HG03135 (cell line): ENCODE measurements around the gene SHISA9.

Experiments
- ATAC-seq: cut with Tn5 transposase; IDR thresholded peaks from one replicate; pipeline ENCODE4 v1.9.1; 2021; ENCODE audit warnings: mild to moderate bottlenecking, moderate library complexity; ENCODE audit not compliant: unreplicated experiment

Gene SHISA9

GRCh38 chr16:12942861-12943260 is 41.5 kb downstream of the SHISA9 start:
- ATAC-seq, result no peak

- no peak for ATAC-seq
These were observed 42.9 kb downstream of the SHISA9 start for GRCh38 chr16:12944300-12944699.

- no peak for ATAC-seq
These were observed 50.0 kb downstream of the SHISA9 start for GRCh38 chr16:12951392-12951791.

- ATAC-seq, result no peak
These were observed 50.6 kb downstream of the SHISA9 start for GRCh38 chr16:12951976-12952375.

- no peak for ATAC-seq
These were observed 57.0 kb downstream of the SHISA9 start for GRCh38 chr16:12958366-12958765.

- ATAC-seq, result no peak
These were observed 57.7 kb downstream of the SHISA9 start for GRCh38 chr16:12959072-12959471.

- ATAC-seq, result no peak
These were observed 60.2 kb downstream of the SHISA9 start for GRCh38 chr16:12961626-12962025.

GRCh38 chr16:12964461-12964860 is 63.1 kb downstream of the SHISA9 start:
- ATAC-seq, result no peak

GRCh38 chr16:12965274-12965804 is 63.9 kb downstream of the SHISA9 start:
- ATAC-seq, result no peak

GRCh38 chr16:12971241-12971640 is 69.8 kb downstream of the SHISA9 start:
- no peak for ATAC-seq

GRCh38 chr16:12972246-12972645 is 70.8 kb downstream of the SHISA9 start:
- no peak for ATAC-seq

GRCh38 chr16:12975766-12976165 is 74.4 kb downstream of the SHISA9 start:
- no peak for ATAC-seq

GRCh38 chr16:12976496-12976895 is 75.1 kb downstream of the SHISA9 start:
- ATAC-seq, result no peak

- no peak for ATAC-seq
These were observed 75.5 kb downstream of the SHISA9 start for GRCh38 chr16:12976936-12977335.

- no peak for ATAC-seq
These were observed 84.1 kb downstream of the SHISA9 start for GRCh38 chr16:12985516-12985915.

- no peak for ATAC-seq
These were observed 86.7 kb downstream of the SHISA9 start for GRCh38 chr16:12988071-12988470.

GRCh38 chr16:12992066-12992465 is 90.7 kb downstream of the SHISA9 start:
- ATAC-seq, result no peak

GRCh38 chr16:12994402-12994801 is 93.0 kb downstream of the SHISA9 start:
- no peak for ATAC-seq

GRCh38 chr16:12995721-12996372 is 94.4 kb downstream of the SHISA9 start:
- ATAC-seq, result no peak

GRCh38 chr16:12998361-12999085 is 97.1 kb downstream of the SHISA9 start:
- no peak for ATAC-seq

- ATAC-seq, result no peak
These were observed 98.0 kb downstream of the SHISA9 start for GRCh38 chr16:12999368-12999767.

GRCh38 chr16:13005721-13006247 is 104.4 kb downstream of the SHISA9 start:
- ATAC-seq, result no peak
